Posterior cingulate gyrus (tissue), 11 donors: ENCODE results near the gene ITIH5.

Experiments
- DNase-seq, 10 donors: peaks; one replicate each; pipeline versions ENCODE4 v3.0.0 to v3.0.0-alpha.2; 2020 to 2021; ENCODE audit warnings: mixed read lengths in 3 of 10
- intact Hi-C: fragments of 100-400 bp; cut with DNase I; formaldehyde crosslinking; loops from one replicate; pipeline ENCODE4 v1.15.1; 2023

Gene ITIH5

DNA sequence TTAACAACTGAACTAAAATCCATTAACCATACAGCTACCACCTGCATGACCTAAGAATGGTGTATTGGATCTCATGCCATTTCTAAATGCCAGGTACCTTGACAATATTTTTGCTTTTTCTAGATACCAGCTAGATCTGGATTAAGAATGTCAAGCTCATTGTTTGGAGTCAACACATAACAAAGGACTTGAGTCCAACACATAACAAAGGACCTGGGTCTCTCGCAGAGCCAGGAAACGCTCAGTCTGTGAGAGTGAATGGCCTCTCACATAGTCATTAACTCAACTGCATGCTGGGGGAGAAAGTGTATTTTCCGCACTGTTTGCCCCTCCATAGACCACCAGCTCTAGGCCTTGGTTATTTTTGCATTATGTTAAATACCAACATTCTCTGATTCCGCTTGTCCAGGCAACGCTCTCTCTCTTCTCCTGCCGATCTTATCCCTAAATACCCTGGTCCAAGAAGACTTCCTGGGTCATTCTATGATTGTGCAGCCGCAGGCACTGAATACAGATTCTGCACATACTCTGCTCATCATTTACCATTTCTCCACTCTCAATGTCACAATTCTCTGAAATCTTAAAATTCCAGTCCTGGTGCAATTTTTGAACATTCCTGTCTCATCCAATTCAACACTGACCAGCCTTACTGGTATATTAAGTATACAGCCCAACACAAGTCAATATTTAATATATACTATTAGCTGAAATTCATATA, 31.2 kb downstream of the ITIH5 start:
- intact Hi-C loops = no loop called here
- no peak for DNase-seq

- intact Hi-C loops = no loop called here
- DNase-seq = no peak
Measured at GRCh38 chr10:7634142-7634894, 32.4 kb downstream of the ITIH5 start.

DNA sequence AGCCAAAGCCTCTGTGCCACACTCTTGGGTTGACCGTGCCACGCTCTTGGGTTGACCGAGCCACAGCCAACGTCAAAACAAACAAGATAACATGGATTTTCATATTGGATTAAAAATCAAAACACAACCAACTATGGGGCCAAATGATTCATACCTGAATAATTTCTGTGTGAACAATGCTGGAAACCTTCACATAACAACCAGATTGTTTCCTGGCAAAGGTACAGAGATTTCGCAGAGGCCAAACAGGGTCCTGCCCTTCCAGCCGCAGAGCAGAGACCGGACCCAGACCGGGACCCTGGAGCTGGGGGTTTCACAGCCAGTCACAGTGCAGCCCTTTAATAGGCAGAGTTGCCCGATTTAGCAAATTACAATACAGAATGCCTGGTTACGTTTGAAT, 40.5 kb downstream of the ITIH5 start:
- no peak for DNase-seq
- intact Hi-C loops = no loop called here

DNA sequence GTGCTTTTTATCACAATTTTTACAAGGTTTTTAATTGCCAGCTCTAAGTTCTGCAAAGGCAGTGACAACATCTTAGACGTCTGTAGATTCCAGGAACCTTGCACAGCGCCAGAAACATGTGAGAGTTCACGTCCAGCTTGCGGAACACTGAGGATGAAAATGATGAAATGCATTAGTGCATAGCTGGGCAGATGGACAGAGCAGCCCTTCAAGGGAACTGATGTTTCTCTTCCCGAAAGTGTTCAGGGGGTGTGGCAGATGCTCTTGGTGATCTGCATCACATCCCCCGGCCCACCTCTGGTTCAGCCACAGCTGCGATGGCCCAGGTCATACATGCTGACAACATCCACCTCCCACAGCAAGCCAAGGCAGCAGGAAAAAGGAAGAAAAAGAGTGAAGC, 40.9 kb downstream of the ITIH5 start:
- intact Hi-C loops = no loop called here
- no peak for DNase-seq

GRCh38 chr10:7625009-7625408, 41.8 kb downstream of the ITIH5 start:
- intact Hi-C loops = no loop called here
- DNase-seq = no peak

- intact Hi-C loops = loop anchor here (2.0 kb wide), 1 partner anchor 92 kb away; no protein-coding TSS in a partner anchor
- DNase-seq = peak in 1 of 10 donors; percentile 16
Measured at GRCh38 chr10:7622969-7623368, 43.8 kb downstream of the ITIH5 start.

DNA sequence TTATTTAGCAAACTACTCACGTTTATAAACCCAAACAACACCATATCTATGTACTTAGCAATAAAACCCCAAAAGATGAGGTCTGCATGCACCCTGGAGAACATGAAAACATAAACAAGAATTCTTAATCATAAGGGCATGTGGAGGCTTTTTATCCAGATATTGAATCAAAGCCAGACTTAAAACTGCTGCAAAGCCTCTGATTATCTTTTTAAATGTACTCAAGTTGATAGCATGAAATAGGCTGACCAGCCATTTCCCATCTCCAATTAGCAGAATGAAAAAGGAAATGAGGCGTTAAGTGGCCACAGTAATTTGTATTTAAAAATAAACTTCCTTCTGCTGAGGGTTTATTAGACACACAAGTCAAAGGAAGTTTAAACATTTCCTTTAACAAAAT, 48.3 kb downstream of the ITIH5 start:
- DNase-seq = no peak
- intact Hi-C loops = no loop called here

GRCh38 chr10:7611909-7612308, 54.9 kb downstream of the ITIH5 start:
- intact Hi-C loops = no loop called here
- no peak for DNase-seq

DNA sequence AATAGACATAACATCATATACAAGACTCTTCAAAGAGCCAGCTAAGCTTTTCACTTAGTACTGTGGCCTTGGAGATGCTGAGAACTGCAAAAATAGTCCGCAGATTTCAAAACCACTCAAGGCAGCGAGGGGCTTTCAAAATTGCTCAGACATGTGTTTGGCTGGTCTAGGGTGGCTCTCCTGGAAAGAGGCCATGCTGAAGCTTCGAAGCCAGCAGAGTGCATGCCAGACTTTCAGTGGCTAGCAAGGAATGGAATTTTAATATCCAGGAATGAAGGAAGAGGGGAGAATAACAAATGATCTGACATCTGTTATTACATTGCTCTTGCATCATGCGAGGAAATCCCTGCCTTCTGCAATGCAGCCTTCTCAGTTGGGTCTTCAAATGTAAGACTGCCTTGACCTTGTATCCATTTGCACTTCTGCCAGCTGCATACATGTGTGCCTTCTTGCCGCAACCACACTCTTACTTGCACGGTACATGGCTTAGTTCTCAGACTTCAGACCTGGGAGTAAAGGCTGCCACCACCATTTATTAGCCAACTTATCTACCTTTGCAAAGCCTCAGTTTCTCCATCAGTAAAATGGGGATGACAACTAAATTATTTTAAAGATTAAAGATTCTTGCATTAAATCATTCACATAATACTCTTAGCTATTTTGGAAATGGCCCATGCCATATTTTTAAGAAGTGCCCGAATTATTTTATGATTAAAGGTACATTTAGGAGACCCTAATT, 55.9 kb downstream of the ITIH5 start:
- DNase-seq = no peak
- intact Hi-C loops = no loop called here

GRCh38 chr10:7610026-7610425, 56.7 kb downstream of the ITIH5 start:
- no peak for DNase-seq
- intact Hi-C loops = no loop called here

DNA sequence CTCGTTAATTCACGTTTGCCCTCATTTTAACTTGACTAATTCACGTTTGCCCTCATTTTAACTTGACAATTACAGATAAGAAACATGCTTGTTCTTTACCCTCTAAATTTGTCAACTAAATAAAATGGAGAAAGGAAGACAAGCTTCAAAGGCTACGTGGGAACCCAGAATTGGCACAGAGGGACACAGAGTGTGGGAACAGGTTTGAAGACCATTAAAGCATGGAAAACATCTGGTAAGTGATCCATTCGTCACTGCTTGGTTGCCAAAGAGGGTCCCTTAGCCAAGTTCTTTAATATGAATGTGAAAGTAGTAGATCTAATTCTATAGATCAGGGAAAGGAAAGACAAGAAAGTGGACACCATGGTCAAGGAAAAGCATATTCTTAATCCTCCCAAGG, 57.2 kb downstream of the ITIH5 start:
- no peak for DNase-seq
- intact Hi-C loops = no loop called here

- no peak for DNase-seq
- intact Hi-C loops = no loop called here
Measured at GRCh38 chr10:7608001-7608400, 58.8 kb downstream of the ITIH5 start.

GRCh38 chr10:7606951-7607404, 59.8 kb downstream of the ITIH5 start:
- DNase-seq = no peak
- intact Hi-C loops = no loop called here

DNA sequence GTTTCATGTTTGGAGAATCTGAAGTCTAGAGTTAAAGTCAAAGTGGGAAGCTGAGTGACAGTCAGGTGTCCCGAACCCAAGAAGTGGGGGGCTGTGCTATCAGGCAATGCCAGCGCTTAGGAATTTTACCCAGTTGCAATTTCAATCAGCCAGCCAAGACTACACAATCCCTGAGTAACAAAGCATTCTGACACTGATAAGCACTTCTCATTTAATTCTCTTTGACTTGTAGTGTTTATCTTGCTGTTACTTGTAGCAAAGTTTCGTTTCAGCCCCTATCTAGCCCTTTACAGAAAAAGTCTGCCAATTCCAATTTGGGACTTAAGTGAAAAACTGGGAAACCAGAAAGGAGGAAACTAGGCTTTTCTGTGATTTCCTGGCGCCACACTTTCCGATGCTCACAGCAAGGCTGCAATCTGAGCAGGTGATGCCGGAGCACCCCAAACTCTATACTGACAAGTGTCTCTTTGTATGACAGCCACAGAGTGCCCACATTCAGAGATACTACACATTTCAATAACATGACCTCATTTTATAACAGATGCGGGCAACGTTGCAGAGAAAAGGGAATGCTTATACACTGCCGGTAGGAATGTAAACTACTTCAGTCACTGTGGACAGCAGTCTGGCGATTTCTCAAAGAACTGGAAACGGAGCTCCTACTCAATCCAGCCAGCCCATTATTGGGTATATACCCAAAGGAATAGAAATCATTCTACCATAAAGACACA, 61.0 kb downstream of the ITIH5 start:
- intact Hi-C loops = no loop called here
- no peak for DNase-seq

DNA sequence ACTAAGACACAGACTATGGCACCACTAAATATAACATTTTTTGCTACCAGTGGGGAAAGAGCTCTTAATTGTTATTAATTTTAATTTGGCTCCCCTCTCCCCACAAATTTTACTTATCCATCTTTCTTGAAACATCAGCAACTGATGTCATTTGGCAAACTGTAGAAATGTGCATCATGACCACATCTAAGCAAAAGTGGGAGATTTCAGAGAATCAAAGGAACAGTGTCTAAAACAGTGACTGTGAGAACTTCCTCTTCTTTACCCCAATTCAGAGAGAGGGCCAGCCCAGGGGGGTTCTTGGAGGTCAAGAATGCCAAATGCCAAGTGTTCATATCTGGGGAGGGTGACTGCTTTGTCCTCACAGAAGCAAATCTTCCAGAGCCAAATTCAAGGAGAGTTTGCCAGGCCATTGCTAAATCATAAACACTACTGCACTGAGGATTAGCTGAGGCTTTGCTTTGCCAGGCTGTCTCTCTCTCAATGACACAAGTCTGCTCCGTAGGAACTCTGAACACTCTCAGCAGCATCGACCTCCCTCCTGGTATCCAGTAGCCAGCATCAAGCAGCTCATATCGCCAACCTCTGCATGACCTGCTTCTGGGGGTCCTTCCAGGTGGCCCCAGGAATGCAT, 65.6 kb downstream of the ITIH5 start:
- no peak for DNase-seq
- intact Hi-C loops = no loop called here

- intact Hi-C loops = no loop called here
- DNase-seq = no peak
Measured at GRCh38 chr10:7598771-7599170, 68.0 kb downstream of the ITIH5 start.

DNA sequence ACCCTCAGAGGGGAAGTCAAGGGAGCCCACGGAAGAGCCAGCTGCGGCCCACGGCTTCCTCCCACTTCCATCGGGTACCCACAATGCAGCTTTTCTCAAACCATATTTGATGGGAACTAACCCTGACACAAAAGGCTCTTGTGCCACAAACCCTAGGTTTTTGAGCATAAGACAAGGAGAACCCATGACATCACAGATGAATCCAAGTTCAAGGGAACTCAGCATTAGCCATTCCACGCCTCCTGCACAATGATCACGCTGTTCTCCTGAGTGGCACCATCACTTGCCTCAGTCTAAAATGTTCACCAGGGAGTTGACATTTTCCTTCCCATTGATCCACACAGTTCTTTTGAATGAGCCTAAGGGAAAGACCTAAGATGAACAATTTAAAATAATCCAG, 70.4 kb downstream of the ITIH5 start:
- no peak for DNase-seq
- intact Hi-C loops = no loop called here

- DNase-seq = no peak
- intact Hi-C loops = no loop called here
Measured at GRCh38 chr10:7593905-7594304, 72.9 kb downstream of the ITIH5 start.

GRCh38 chr10:7593063-7593462, 73.7 kb downstream of the ITIH5 start:
- intact Hi-C loops = no loop called here
- DNase-seq = peak in 1 of 10 donors; percentile 11

DNA sequence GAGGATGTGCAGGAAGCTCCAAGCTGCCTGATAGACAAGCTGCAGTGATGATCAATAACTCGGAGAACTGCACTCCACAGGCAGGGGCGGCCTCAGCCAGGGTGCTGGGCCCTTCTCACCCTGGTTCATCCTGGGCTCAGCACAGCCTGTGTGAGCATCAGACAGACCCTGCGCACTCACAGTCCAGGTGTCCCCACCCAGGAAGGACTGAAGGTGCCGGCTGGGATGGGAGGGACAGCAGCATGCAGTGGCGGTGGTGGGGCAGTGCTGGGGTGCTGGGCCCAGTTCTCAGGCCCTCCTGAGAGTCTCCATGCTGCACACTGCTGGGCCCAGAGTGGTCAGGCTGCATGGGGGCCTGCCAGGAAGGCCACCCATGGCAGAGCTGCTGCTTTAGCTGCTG, 74.1 kb downstream of the ITIH5 start:
- no peak for DNase-seq
- intact Hi-C loops = no loop called here
